PC-9 (cell line): ENCODE results near the gene AFF2. TPM values are rescaled to one million over a fixed set of nuclear protein-coding genes. Genes with fewer than 3 reads are reported as not detected.

Source experiments
- BruUV-seq: library from RNA; stranded (reverse); fragments of 400-500 nt; replicated peaks from 2 replicates; lab custom pipeline; 2021; lab: Mats Ljungman, UMichigan
- CTCF ChIA-PET: fragments of 300-600 bp; sonication (Branson Sonifier 250); formaldehyde crosslinking; loops from one replicate; lab custom pipeline; 2022; ENCODE audit warnings: antibody characterized with exemption; lab: Charles Lee
- POLR2A ChIA-PET: fragments of 300-600 bp; sonication (Branson Sonifier 250); formaldehyde crosslinking; loops from one replicate; lab custom pipeline; 2022; ENCODE audit warnings: antibody characterized with exemption; ENCODE audit not compliant: unreplicated experiment; lab: Charles Lee
- DNase-seq, 2 experiments: peaks; one replicate each; pipeline versions ENCODE4 v3.0.0 to v3.0.0-alpha.2; 2015 to 2022; ENCODE audit warnings: mixed read lengths in 1 of 2
- H2AFZ ChIP-seq: fragments of 200-600 bp; sonication (generic); 2 replicates; pipeline ENCODE4 v1.8.1; 2017; ENCODE audit warnings: antibody characterized with exemption
- H3F3A ChIP-seq: fragments of 200-600 bp; sonication (generic); 2 replicates; pipeline ENCODE4 v1.8.1; 2017; ENCODE audit warnings: antibody characterized with exemption, mild to moderate bottlenecking, low read depth; ENCODE audit not compliant: insufficient read depth
- H3K27ac ChIP-seq: fragments of 200-600 bp; sonication (generic); 2 replicates; pipeline ENCODE4 v1.6.1; 2016; ENCODE audit warnings: mixed run types
- H3K27me3 ChIP-seq: fragments of 200-600 bp; sonication (generic); 2 replicates; pipeline ENCODE4 v1.6.1; 2016; ENCODE audit warnings: low read depth, mixed run types; ENCODE audit not compliant: insufficient read depth
- H3K36me3 ChIP-seq: fragments of 200-600 bp; sonication (generic); 2 replicates; pipeline ENCODE4 v1.6.1; 2016; ENCODE audit warnings: low read depth, mixed run types
- H3K4me1 ChIP-seq: fragments of 200-600 bp; sonication (generic); replicated peaks from 2 replicates; pipeline ENCODE4 v1.6.1; 2016; ENCODE audit warnings: mixed run types; ENCODE audit not compliant: insufficient read depth
- H3K4me2 ChIP-seq: fragments of 200-600 bp; sonication (generic); 2 replicates; pipeline ENCODE4 v1.6.1; 2017; ENCODE audit warnings: mixed run types
- H3K4me3 ChIP-seq: fragments of 200-600 bp; sonication (generic); 2 replicates; pipeline ENCODE4 v1.6.1; 2016; ENCODE audit warnings: mixed run types
- H3K79me2 ChIP-seq: fragments of 200-600 bp; sonication (generic); 2 replicates; pipeline ENCODE4 v1.6.1; 2017; ENCODE audit warnings: low read depth, mixed run types
- H3K9me2 ChIP-seq: fragments of 200-600 bp; sonication (generic); 2 replicates; pipeline ENCODE4 v1.8.1; 2017; ENCODE audit warnings: mild to moderate bottlenecking; ENCODE audit not compliant: insufficient read depth
- H3K9me3 ChIP-seq: fragments of 200-600 bp; sonication (generic); 2 replicates; pipeline ENCODE4 v1.8.1; 2016; ENCODE audit warnings: low read depth; ENCODE audit not compliant: insufficient read depth
- H4K20me1 ChIP-seq: fragments of 200-600 bp; sonication (generic); 2 replicates; pipeline ENCODE4 v1.8.1; 2017; ENCODE audit not compliant: insufficient read depth
- CTCF ChIP-seq: fragments of 200-600 bp; sonication (generic); conservative IDR thresholded peaks from 2 replicates; pipeline ENCODE4 v1.6.1; 2017; ENCODE audit warnings: mixed run types, antibody characterized with exemption, mild to moderate bottlenecking, moderate library complexity
- EZH2 ChIP-seq: fragments of 200-600 bp; sonication (generic); IDR thresholded peaks from 2 replicates; pipeline ENCODE4 v1.8.0; 2017; ENCODE audit warnings: antibody characterized with exemption, low read depth
- intact Hi-C: fragments of 100-400 bp; cut with micrococcal nuclease; formaldehyde crosslinking; loops from one replicate; pipeline ENCODE4 v1.10.0; 2022; ENCODE audit not compliant: unreplicated experiment
- total RNA-seq: library from RNA; stranded (reverse); gene quantifications from 2 replicates; pipeline ENCODE4 v1.2.3, GENCODE V29; 2021

The AFF2 gene
- total RNA-seq, 1 experiment from 2014 or later: not detected

GRCh38 chrX:148628621-148629020 is 128.2 kb downstream of the AFF2 start:
- no peaks in the 10 kb centered on the region for H3K4me1 ChIP-seq
- H3K9me3 ChIP-seq: no peaks in the 10 kb centered on the region; the same call in 1 of the 2 replicates
- CTCF ChIA-PET: no interaction called here
- POLR2A ChIA-PET: no interaction called here
- H2AFZ ChIP-seq: no peak overlapping the region
- TF ChIP-seq CTCF (no peak), EZH2 (no peak)
- H3K4me2 ChIP-seq: no peak overlapping the region
- H3K9me2 ChIP-seq: no peaks in the 10 kb centered on the region
- 0 out of 2 replicates have a peak, but pooled peaks cover 2% of the 10 kb centered on the region for H4K20me1 ChIP-seq
- no peaks in the 10 kb centered on the region for H3K36me3 ChIP-seq
- intact Hi-C loops: no loop called here
- DNase-seq: no peak
- no TSS peak for BruUV-seq
- no peaks in the 10 kb centered on the region for H3K79me2 ChIP-seq
- no peak overlapping the region for H3K4me3 ChIP-seq
- H3K27ac ChIP-seq: no peak overlapping the region
- H3F3A ChIP-seq: no peaks in the 10 kb centered on the region
- H3K27me3 ChIP-seq: no peaks in the 10 kb centered on the region

GRCh38 chrX:148629434-148629833 is 129.0 kb downstream of the AFF2 start:
- CTCF ChIA-PET: no interaction called here
- no peak for TF ChIP-seq EZH2
- no peak for TF ChIP-seq CTCF
- no peaks in the 10 kb centered on the region for H3F3A ChIP-seq

GRCh38 chrX:148632444-148632843 is 132.0 kb downstream of the AFF2 start:
- Histone ChIP-seq H3K27ac (no peak overlapping the region), H3K9me3 (no peaks in the 10 kb centered on the region), H3K27me3 (no peaks in the 10 kb centered on the region), H3K4me3 (no peak overlapping the region), H3K36me3 (no peaks in the 10 kb centered on the region), H3K79me2 (no peaks in the 10 kb centered on the region), H2AFZ (no peak overlapping the region), H4K20me1 (no peaks in the 10 kb centered on the region), H3K4me2 (no peak overlapping the region), H3K4me1 (no peaks in the 10 kb centered on the region), H3F3A (no peaks in the 10 kb centered on the region), H3K9me2 (no peaks in the 10 kb centered on the region)
- intact Hi-C loops: no loop called here
- ChIA-PET CTCF (no interaction called here), POLR2A (no interaction called here)
- BruUV-seq: no TSS peak
- TF ChIP-seq EZH2 (no peak), CTCF (no peak)
- no peak for DNase-seq

More at GRCh38 chrX:148629434-148629833, 129.0 kb downstream of the AFF2 start:
- Histone ChIP-seq H3K79me2 (no peaks in the 10 kb centered on the region), H4K20me1 (0 out of 2 replicates have a peak, but pooled peaks cover under 1% of the 10 kb centered on the region), H3K9me3 (no peaks in the 10 kb centered on the region; the same call in 1 of the 2 replicates), H3K4me1 (no peaks in the 10 kb centered on the region), H3K9me2 (no peaks in the 10 kb centered on the region), H3K4me3 (no peak overlapping the region), H3K27ac (no peak overlapping the region), H3K36me3 (no peaks in the 10 kb centered on the region), H2AFZ (no peak overlapping the region), H3K27me3 (no peaks in the 10 kb centered on the region), H3K4me2 (no peak overlapping the region)
- POLR2A ChIA-PET: no interaction called here
- BruUV-seq: no TSS peak
- intact Hi-C loops: no loop called here
- no peak for DNase-seq
